GM12878 (cell line): ENCODE measurements around the gene NSD2. TPM values are rescaled to one million over a fixed set of nuclear protein-coding genes. Genes with fewer than 3 reads are reported as not detected.

Experiments used
- E2F8 ChIP-seq: fragments of 450-650 bp; IDR thresholded peaks from 2 replicates; pipeline ENCODE4 v1.6.1; 2018; ENCODE audit warnings: mild to moderate bottlenecking, low read depth, moderate library complexity; ENCODE audit not compliant: partially characterized antibody
- HDAC2 ChIP-seq: fragments of 200-600 bp; sonication (generic); IDR thresholded peaks from 2 replicates; pipeline ENCODE4 v1.6.1; 2017
- IRF4 ChIP-seq: IDR thresholded peaks from 2 replicates; pipeline ENCODE4 v1.6.1; 2011; ENCODE audit warnings: low read depth, low read length
- JUNB ChIP-seq: IDR thresholded peaks from 2 replicates; pipeline ENCODE4 v1.6.1; 2016; ENCODE audit warnings: antibody characterized with exemption, mild to moderate bottlenecking
- LARP7 ChIP-seq: fragments of 450-650 bp; IDR thresholded peaks from 2 replicates; pipeline ENCODE4 v1.6.1; 2017; ENCODE audit warnings: mild to moderate bottlenecking
- SPI1 ChIP-seq: IDR thresholded peaks from 2 replicates; pipeline ENCODE4 v1.6.1; 2011; ENCODE audit warnings: low read depth, mild to moderate bottlenecking, low read length, moderate library complexity, borderline replicate concordance; ENCODE audit not compliant: insufficient read depth
- ZBTB33 ChIP-seq: fragments of 450-650 bp; IDR thresholded peaks from 2 replicates; pipeline ENCODE4 v1.6.1; 2017; ENCODE audit warnings: mild to moderate bottlenecking
- ZNF217 ChIP-seq: fragments of 450-650 bp; IDR thresholded peaks from 2 replicates; pipeline ENCODE4 v1.6.1; 2017; ENCODE audit warnings: antibody characterized with exemption, mild to moderate bottlenecking
- polyA plus RNA-seq, 11 experiments: library from polyadenylated mRNA; depleted of rRNA in 4 of 11; unstranded in 6 of 11; stranded (reverse) in 5 of 11; fragments of >200 nt; fragmentation: Nextera tagmentation in 4 of 11; fragmentation: Illumina TruSeq in 1 of 11; extraction: Ambion mirVana in 4 of 11; extraction: Trizol in 1 of 11; gene quantifications; 1 replicate in 1 of 11; 2 replicates in 10 of 11; pipeline versions ENCODE4 v1.2.1 to v1.2.3, GENCODE V29; 2011 to 2016; ENCODE audit warnings: inconsistent platforms in 2 of 11, missing spikeins in 2 of 11, low read depth in 1 of 11
- total RNA-seq, 4 experiments: library from RNA; depleted of rRNA in 3 of 4; stranded (reverse); fragments of >200 nt in 3 of 4; fragmentation: Illumina TruSeq in 1 of 4; extraction: Trizol in 1 of 4; gene quantifications; 2 replicates each; pipeline versions ENCODE4 v1.2.1 to v1.2.3, GENCODE V29; 2013 to 2021
- TF ChIP-seq, protein P1 (sequence below): fragments of 450-650 bp; IDR thresholded peaks from 2 replicates; pipeline ENCODE4 v1.6.1; 2017; ENCODE audit warnings: low read depth, mild to moderate bottlenecking, moderate library complexity
- TF ChIP-seq, protein P2 (sequence below): fragments of 150-350 bp; IDR thresholded peaks from 2 replicates; pipeline ENCODE4 v1.6.1; 2014; ENCODE audit warnings: mild to moderate bottlenecking, low read depth, low read length

The NSD2 gene
- total and polyA plus RNA-seq, 10 of the 15 experiments (the other 5 are each of a cell fraction or from before 2014, with no cell fraction given) = 8.6 to 139 (median 67.2) TPM

DNA sequence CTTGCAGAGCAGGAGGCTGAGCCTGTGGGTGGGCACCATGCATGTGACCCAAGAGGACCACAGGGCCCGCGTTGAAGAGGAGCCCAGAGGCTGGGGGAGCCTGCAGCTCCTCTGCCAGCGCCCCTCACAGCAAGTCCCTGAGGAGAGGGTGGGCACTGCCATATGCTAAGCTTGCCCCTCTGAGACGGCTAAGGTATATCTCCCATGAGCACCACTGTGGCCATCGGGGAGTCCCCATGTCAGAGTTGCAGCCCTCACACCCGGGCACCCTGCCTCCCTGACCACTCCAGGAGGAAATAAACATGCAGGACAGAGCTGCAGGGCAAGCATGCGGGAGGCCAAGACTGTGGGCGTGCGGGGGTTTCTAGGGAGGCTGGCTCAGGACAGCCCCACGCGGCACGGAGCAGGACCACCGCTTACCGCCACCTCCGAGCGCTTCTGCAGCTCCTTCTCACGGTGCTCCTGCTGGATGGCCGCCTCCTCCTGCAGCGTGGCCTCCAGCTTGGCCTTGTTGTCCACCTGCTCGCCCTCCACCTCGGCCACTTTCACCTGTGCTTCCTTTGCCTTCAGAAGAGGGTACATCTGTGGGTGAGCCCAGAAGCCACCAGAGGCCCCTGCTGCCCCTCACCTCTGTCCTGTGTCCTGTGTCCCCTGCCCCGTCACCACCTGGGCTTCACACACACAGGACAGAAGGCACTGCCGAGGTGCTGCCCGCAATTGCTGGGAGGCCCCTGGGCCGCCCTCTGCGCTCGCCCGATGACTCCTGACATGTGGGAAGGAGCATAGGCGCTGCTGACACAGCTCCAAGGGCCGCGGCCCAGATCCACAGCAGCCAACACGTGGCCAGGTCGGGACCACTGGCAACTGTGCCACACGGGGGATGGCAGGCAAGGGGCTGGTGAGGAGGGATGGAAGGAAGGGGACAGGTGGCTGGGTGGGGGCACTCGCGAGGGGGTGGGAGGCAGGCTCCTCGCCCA is 48.3 kb upstream of the NSD2 start (continued):
- TF ChIP-seq, protein P1, sequence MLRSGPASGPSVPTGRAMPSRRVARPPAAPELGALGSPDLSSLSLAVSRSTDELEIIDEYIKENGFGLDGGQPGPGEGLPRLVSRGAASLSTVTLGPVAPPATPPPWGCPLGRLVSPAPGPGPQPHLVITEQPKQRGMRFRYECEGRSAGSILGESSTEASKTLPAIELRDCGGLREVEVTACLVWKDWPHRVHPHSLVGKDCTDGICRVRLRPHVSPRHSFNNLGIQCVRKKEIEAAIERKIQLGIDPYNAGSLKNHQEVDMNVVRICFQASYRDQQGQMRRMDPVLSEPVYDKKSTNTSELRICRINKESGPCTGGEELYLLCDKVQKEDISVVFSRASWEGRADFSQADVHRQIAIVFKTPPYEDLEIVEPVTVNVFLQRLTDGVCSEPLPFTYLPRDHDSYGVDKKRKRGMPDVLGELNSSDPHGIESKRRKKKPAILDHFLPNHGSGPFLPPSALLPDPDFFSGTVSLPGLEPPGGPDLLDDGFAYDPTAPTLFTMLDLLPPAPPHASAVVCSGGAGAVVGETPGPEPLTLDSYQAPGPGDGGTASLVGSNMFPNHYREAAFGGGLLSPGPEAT = no peak
- TF ChIP-seq, protein P2, sequence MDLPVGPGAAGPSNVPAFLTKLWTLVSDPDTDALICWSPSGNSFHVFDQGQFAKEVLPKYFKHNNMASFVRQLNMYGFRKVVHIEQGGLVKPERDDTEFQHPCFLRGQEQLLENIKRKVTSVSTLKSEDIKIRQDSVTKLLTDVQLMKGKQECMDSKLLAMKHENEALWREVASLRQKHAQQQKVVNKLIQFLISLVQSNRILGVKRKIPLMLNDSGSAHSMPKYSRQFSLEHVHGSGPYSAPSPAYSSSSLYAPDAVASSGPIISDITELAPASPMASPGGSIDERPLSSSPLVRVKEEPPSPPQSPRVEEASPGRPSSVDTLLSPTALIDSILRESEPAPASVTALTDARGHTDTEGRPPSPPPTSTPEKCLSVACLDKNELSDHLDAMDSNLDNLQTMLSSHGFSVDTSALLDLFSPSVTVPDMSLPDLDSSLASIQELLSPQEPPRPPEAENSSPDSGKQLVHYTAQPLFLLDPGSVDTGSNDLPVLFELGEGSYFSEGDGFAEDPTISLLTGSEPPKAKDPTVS = no peak
- TF ChIP-seq ZBTB33 = no peak
- no peak for TF ChIP-seq IRF4
- no peak for TF ChIP-seq LARP7
- TF ChIP-seq E2F8 = no peak
- TF ChIP-seq HDAC2 = no peak
- TF ChIP-seq SPI1 = no peak
- TF ChIP-seq JUNB = no peak
- no peak for TF ChIP-seq ZNF217
- TF ChIP-seq, all 136 proteins: peak for 0
